ENCODE data around the gene CSNK2A3. TPM values are rescaled to one million over a fixed set of nuclear protein-coding genes. Genes with fewer than 3 reads are reported as not detected.
A peak's percentile ranks its signal among the peaks of the same experiment; 100 is the strongest.
"Not testable (repeated sequence)": the region's sequence is repeated elsewhere in the genome, so short reads cannot be mapped to it uniquely, and the experiment has no call there.

The CSNK2A3 gene
- 2.0 TPM for total RNA-seq

DNA sequence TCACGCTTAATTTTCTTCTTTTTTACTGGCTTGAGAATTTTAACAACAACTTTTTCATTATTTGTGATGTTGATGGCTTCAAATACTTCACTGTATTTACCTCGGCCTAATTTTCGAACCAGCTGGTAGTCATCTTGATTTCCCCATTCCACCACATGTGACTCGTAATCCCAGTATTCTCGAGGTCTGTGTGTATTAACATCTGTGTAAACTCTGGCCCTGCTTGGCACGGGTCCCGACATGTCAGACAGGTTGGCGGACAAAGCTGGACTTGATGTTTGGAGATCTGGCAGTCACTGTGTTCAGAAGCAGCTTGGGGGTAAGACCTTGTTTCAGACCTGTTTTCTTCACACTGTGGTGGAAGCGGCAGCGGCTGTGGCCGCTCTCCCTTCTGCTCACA, at the start of gene CSNK2A3:
CSNK2A3 (minus strand) TSS at position 373 of the 400 bp plus-strand sequence; CDS start at position 242, 131 bp downstream.
- not testable (repeated sequence) for FAIRE-seq; DNase-seq (ENCODE audit: low spot score in 2 of 2)

DNA sequence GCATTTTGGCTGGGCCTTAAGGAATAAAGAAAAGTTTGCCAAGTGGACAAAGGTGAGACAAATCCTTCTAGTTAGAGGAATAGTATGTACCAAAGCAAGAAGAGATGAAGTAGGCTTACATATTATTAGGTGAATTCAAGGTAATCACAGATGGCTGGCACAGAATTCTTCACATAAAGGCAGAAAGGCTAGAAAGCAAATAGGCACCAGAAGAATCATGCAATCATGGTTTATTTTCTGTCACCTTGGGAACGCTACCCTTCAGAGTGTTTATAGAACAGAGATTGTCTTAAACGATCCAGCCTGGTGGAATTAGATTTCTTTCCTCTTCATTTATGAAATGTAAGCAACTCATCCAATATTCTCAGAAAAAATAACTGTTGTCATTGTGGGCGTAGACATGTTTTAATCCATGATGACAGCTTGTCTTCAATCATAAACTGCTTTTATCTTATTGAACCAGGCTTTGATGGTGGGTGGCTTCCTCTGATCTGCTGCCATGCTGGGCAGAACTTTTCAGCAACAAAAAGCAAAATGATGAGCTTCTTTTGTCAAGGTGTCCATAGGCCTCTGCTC, 49.0 kb upstream of the CSNK2A3 start:
- FAIRE-seq (no peak), DNase-seq (ENCODE audit: low spot score in 2 of 2) (no peak)

DNA sequence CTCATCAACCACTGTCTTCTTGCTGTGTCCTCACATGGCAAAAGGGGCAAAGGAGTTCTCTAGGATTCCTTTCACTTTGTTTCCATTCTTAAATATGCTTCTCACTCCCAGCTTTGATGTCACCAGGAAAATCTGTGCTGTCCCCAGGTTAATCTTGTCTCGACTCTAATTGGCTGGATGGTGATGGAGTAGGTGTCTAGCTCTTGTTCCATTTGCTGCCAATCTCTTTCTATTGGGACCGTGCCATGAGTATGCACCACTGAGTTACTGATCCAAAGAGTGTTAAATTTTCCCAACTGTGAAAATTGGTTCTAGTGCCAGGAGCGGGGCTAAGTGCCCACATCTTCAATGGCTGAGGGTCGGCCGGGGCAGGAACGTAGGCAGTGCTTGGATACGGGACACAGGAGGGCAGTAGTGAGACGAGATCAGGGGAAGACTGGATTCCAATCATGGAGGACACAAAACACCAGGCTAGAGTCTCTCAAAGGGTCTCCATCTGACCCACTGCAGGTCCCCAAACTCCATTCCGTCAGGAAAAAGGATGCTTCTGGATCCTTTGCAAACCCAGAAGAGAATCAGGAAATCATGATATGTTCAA, 47.7 kb upstream of the CSNK2A3 start:
- DNase-seq (ENCODE audit: low spot score in 2 of 2): no peak
- FAIRE-seq: no peak

DNA sequence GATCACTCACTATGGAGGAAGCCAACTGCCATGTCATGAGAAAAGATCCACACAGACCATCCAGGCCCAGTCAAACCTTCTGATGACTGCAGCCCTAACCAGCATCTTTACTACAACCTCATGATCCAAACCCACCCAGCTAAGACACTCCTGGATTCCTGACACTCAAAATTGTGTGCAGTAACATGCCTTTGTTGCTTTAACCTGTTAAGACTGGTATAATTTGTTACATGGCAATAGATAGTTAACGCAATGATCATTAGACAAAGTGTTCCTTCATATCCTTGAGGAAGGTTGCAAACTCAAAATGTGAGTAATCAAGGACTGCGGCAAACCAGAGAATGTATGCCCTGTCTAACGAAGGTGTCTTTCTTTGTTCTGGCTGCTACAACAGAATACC, 47.1 kb upstream of the CSNK2A3 start:
- no peak for DNase-seq (ENCODE audit: low spot score in 2 of 2)
- FAIRE-seq: no peak

DNA sequence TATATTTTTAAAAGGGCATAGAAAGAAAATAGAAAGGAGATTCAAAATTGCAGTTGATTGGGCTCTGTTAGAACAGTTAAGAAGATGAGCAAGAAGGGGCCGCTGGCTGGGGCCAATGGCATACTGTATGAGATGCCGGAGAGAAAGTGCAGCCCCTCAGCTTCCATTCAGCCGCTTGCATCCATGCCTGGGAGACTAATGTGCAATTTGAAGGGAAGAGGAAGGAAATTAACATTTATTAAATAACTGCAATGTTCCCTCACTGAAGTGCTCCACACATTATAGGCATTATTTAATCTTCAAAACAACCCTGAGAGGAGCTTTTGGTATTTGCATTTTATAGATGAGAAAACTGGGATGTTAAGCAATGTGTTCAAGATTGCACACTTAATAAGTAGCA, 44.7 kb upstream of the CSNK2A3 start:
- DNase-seq (ENCODE audit: low spot score in 2 of 2): no peak
- FAIRE-seq: no peak

DNA sequence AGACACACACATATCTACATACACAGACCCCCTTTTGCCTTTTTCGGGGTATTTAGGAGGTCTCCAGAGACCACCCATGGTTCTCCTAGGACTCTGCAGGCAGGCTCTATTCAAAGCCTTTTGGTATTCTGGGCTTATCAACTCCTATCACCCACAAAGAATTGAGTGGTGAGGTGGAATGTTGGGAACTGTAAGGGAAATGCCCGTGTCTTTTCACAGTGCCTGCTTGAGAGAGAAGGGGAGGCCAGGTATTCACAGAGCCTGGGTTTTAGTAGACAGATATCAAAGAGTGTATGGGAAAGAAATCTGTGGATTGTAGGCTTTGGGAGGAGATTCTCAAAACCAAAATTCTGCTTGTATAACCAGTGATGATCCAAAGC, 44.0 kb upstream of the CSNK2A3 start:
- no peak for FAIRE-seq
- no peak for DNase-seq (ENCODE audit: low spot score in 2 of 2)

DNA sequence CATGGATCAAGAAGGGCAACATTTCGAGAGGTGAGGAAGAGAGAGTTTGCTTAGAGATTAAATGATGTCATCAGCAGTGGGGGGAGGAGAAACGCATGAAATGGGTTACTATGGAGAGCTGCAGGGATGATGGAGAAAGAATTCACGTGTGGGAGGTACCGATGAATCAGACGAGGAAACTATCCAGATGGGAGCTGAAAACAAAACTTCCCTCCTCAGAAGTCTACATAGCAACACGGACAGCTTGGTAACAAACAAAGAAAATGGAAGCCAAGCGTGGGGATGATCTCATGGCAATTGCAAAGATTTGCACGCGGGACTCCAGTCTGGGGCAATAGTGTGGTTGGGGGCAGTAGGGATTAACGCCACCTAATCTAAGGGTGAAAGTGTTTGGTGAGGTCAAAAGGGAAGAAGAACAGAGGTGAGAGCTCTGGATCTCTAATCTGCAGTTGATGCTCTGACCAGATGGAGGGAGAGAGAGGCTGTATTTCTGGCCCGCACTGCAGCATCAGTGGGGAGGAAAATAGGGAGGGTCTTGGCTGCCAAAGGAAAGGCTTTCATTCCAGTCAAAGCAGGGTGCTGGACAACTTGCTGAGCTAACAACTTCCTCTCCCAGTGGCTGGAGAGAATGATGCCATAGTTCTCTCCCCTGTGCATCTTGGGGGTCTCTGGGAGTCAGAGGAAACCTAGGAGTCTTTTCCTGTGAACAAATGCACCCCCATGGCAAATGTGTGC, 43.4 kb upstream of the CSNK2A3 start:
- no peak for FAIRE-seq
- DNase-seq (ENCODE audit: low spot score in 2 of 2): peak in 1 of 2 donors; percentile 25

DNA sequence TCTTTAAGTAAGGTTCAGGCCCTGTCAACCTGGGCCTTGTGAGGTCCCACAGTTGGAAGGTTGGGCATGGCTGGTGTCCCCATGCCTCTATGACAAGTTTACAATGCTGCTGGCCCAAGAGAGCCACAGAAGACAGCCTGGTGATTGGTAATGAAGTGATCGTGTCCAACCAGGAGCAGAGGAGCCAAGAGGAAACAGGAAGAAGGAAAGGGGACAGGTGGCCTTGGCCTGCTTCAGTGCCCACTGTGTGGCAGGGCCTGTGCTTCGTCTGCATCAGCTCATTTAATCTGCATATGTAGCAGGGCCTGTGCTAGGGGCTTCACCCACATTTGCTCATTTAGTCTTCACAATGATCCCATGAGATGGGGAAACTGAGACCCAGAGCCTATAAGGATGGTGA, 42.1 kb upstream of the CSNK2A3 start:
- DNase-seq (ENCODE audit: low spot score in 2 of 2) (no peak), FAIRE-seq (no peak)

DNA sequence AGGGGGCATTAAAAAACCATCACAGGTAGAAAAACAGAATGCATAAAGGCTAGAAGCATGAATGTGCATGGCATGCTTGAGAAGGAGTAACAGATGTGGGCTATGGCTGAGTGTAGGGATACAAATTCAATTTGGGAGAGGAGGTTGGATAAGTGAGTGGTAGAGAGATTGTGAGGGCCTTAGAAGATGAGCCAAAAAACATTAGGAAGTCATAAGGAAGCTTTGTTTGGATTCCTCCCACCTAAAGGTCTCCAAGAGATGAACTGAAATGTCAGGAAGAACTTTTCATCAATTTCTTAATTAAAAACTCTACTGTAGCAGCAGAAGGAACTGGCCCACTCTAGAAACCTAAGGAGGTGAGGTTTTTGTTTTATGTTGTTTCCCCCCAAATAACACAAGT, 41.2 kb upstream of the CSNK2A3 start:
- DNase-seq (ENCODE audit: low spot score in 2 of 2): no peak
- no peak for FAIRE-seq

DNA sequence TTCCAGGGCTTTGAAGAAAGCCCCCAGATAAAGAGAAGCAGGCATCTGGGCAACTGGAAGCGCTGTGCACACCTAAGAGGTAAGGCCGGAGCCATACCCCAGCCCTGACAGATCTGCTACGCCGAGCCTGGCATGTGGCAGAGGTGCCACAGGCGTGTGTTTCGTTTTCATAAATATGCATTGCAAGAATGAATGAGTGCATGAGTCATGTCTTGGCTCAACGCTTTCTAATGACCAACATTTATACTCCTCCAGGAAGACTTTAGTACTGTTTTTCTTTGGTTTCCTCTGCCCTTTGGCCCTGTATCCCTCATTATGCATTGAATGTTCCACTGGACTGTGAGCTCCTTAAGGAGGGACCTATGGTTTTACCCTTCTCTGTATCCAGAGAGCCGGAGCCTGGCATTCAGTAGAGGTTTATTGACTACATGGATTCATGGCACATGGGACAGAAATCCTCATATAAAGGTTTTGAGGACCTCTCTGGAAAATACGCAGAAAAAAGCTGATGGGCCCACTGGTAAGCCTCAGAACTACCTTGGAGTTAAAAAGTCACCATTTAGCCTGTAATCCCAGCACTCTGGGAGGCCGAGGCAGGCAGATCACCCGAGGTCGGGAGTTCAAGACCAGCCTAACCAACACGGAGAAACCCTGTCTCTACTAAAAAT, 38.9 kb upstream of the CSNK2A3 start:
- FAIRE-seq (no peak), DNase-seq (ENCODE audit: low spot score in 2 of 2) (peak in 1 of 2 donors; percentile 15)

DNA sequence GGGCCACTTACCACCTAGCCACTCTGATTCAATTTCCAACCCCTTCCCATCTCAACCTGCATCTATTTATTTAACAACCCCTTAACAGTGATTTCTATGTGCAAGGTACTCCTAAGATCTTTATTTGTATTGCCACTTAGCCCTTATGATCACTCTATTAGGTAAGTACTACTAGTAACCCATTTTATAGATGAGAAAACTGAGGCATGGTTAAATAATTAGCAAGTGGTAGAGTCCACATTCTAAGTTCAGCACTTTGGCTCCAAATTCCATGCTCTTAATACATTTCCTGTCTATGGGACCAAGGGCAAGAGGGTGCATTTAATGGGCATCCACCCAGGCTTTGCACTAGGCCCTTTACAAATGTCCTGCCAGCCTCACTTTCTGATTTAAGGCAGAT, 38.1 kb upstream of the CSNK2A3 start:
- no peak for FAIRE-seq
- no peak for DNase-seq (ENCODE audit: low spot score in 2 of 2)

DNA sequence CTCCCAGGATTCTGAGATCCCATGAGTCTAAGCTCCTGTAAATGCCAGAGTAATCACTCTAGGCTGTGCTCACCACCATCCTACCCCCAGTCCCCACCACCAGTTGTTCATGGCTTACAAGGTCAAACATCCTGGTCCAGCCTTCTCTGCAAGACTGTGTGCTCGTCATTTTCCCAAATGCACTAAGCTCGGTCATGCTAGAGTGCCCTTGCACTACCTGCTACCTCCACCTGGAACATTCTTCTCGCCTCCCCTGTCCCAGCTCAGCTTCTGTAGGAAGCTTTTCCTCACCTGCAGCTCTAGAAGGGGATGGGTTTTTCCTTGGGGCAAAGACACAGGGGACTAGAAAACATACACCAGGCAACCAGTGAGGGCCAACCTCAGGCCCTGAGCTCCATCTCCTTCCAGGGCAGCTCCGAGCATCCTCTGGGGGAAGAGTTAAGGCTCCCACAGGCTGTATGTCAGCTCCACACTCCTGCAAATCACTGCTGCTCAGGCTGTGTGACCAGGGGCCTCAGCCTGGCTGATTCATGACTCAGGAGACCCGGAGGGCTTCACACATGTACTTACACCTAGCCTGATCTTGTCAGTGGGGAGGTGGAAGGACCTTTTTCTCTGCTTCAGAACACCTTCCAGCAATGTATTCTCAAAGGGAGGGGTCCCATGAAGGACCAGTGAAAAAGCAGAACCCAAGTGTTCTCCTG, 37.2 kb upstream of the CSNK2A3 start:
- FAIRE-seq (no peak), DNase-seq (ENCODE audit: low spot score in 2 of 2) (no peak)

DNA sequence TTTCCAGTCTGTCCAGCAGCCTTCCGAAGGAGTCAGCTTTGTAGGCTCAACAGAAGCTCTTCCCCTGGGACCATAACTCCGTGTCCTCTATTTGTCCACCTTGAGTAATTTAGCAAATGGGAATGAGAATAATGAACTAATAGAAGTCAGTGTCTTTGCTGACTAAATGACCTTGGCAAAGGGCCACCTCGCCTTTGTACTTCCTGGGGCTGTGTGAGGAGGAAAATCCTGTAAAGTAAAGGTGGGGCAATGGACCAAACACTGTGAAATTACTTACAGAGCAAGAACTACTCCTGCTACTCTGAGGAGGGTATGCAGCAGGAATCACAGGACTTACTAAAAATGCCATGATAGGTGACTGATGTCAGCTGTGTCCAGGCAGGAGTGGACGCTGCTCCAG, 36.2 kb upstream of the CSNK2A3 start:
- no peak for FAIRE-seq

DNA sequence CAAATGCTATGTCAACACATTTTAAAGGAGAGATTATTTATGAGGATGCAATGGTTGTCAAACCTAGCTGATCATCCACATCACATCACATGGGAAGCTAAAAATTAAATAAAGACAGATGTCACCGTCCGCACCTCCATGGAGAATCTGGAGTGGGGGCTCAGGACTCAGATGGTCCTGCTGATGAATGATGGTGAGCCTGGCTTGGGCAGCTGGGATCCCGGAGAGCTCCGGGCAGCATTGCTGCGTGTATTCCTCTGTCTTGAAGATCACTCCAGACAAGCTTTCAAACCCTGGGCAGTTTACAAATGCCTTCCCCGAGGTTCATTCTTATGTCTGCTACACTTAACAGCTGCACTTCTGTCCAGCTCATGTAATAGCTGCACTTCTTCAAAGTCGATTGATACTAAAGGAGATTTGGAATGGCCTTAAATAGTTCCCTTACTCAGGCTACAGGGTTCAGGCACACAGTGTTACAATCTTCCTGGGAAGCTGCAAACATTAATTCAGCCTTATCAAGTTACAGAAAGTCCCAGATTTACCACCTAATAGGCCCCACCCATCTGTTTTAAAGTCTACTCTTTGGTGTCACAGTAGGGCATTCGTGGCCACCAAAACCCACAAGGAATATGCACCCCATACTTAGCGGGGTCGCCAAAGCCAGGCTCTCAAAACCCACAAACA, 34.7 kb upstream of the CSNK2A3 start:
- FAIRE-seq (no peak), DNase-seq (ENCODE audit: low spot score in 2 of 2) (no peak)

More for the DNA sequence above, 36.2 kb upstream of the CSNK2A3 start:
- no peak for DNase-seq (ENCODE audit: low spot score in 2 of 2)

DNA sequence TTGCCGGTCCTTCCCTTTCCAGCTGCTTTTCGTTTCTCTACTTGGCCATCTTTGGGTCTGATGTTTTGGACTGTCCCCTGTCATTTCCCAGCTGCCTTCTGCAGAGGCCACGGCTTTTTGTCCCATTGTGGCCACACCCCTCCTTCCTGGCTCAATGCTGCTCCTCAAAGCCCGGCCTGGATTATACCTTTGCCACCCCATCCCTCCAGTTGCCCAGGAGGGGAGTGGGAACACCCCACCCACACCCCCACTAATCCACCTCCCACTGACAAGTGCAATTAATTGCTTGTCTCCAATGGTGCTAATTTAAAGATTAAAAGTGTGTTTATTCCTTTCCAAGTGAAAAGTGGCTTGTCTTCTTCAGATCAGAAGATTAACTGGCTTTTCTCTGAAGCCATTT, 34.2 kb upstream of the CSNK2A3 start:
- DNase-seq (ENCODE audit: low spot score in 2 of 2) (no peak), FAIRE-seq (no peak)

DNA sequence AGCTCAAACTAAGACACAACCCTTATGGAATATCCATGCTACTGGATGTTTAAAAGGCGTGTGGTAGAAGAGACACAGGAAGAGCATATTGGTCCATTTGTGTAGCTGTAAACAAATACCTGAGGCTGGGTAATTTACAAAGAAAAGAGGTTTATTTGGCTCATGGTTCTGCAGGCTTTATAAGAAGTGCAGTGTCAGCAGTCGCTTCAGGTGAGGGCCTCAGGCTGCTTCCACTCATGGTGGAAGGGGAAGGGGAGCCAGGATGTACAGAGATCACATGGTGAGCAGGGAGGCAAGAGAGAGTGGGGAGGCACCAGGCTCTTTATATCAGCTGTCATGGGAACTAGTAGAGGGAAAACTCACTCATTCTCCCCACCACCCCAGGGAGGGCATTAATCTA, 31.8 kb upstream of the CSNK2A3 start:
- DNase-seq (ENCODE audit: low spot score in 2 of 2): no peak
- no peak for FAIRE-seq

DNA sequence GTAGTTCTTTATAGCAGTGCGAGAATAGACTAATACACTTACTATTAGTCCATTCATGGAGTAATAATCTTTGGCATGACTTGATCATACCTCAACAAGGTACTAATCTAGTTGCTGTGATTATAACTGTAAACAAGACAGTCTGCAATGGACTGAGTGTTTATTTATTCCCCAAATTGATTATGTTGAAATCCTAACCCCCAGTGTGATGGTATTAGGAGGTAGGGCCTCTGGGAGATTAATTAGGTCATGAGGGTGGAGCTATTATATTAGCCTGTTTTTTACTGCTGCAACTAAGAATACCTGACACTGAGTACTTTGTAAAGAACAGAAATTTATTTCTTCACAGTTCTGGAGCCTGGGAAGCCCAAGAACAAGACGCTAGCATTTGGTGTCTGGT, 30.9 kb upstream of the CSNK2A3 start:
- no peak for DNase-seq (ENCODE audit: low spot score in 2 of 2)
- FAIRE-seq: no peak

DNA sequence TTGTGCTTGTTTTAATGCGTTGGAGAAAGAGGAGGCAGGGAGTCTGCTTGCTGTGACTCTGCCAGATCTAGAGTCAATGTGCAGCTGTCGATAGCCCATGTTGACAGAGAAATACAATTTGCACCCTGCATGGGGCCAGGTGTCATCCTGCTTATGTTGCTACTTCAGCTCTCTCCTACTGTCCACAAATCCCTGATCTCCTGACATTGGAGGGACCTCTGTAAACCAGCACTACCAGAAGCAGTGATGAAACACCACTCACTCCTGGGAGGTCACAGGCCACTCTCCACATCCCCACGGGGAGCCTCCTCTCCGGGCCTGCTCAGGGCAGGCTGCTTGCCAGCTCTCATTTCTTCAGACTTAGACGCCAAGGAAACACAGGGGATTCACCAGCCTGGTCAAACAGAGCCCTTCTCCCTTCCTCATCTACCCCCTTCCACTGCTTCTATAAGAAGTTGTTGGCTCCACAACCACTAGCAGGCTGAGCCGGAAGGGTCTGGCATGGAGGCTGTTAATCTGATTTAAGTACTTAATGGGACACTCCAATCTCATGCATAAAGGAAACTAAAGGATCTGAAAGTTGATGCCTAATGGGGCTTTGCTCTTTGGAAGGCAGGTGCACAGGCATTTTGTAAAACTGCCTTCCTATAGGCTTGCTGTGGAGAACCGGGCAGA, 29.9 kb upstream of the CSNK2A3 start:
- no peak for DNase-seq (ENCODE audit: low spot score in 2 of 2)

DNA sequence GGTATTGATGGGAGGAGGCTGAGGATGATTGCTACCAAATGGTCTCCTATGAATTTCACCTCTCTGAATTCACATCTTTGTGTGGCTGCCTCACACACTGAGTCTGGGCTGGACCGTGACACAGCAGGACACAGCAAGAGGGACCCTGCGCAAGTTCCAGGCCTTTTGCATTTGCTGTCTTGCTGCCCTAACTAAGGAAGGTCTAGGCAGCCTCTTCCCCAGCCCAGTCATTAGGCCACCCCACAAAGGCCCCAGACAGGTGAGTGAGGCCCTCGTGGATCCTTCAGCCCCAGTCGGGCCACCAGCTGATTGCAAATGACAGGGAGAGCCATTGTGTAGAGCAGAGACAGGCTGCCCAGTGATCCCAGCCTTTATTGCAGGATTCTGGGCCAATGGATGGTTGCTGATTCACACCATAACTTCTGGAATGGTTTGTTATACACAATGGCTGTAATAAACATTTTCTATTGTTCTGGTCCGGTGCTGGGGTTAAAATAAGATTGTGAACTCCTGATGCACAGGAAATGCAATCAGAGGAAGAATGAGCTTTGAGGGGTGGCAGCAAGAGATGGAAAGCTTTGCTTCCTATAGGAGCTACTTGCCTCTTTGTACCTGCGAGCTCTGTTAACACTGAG, 28.5 kb upstream of the CSNK2A3 start:
- DNase-seq (ENCODE audit: low spot score in 2 of 2): no peak
- no peak for FAIRE-seq

More for the DNA sequence above, 29.9 kb upstream of the CSNK2A3 start:
- no peak for FAIRE-seq

Measured in frontal cortex (tissue), 4 donors.